NCI-H526 (cell line): Measurements from ENCODE around the gene OR52I1.
A peak's percentile ranks its signal among the peaks of the same experiment; 100 is the strongest.

ENCODE experiments used
- DNase-seq, 2 experiments: peaks; one replicate each; lab custom pipeline; 2025; lab: John Stamatoyannopoulos, UW

The OR52I1 gene

GRCh38 chr11:4611986-4612385 is 18.1 kb downstream of the OR52I1 start:
- no peak for DNase-seq

GRCh38 chr11:4615856-4616444 is 22.1 kb downstream of the OR52I1 start:
- no peak for DNase-seq

- DNase-seq = no peak
Observed at GRCh38 chr11:4619514-4619913, 25.7 kb downstream of the OR52I1 start.

- DNase-seq = peak; percentile 82 to 93
Observed at GRCh38 chr11:4626207-4627099, 32.6 kb downstream of the OR52I1 start.

GRCh38 chr11:4636136-4636535 is 42.3 kb downstream of the OR52I1 start:
- no peak for DNase-seq

GRCh38 chr11:4636962-4637661 is 43.3 kb downstream of the OR52I1 start, which contains the start of gene OR51D1:
Gene OR51D1 (plus strand): TSS chr11:4637477. CDS start chr11:4639791, 2,314 bp downstream.
- peak; percentile 83 to 89 for DNase-seq

- DNase-seq = no peak
Observed at GRCh38 chr11:4637662-4638047, 43.8 kb downstream of the OR52I1 start.

GRCh38 chr11:4639931-4640330 is 46.1 kb downstream of the OR52I1 start:
- no peak for DNase-seq

- no peak for DNase-seq
Observed at GRCh38 chr11:4641501-4641900, 47.7 kb downstream of the OR52I1 start.

- DNase-seq = no peak
Observed at GRCh38 chr11:4642043-4642442, 48.2 kb downstream of the OR52I1 start.

- no peak for DNase-seq
Observed at GRCh38 chr11:4643076-4643475, 49.2 kb downstream of the OR52I1 start.

- DNase-seq = no peak
Observed at GRCh38 chr11:4643682-4644081, 49.8 kb downstream of the OR52I1 start, which contains the start of gene OR51E1. Gene OR51E1 (plus strand): TSS chr11:4643982. CDS start chr11:4652527, 8,545 bp downstream.

GRCh38 chr11:4644233-4644632 is 50.4 kb downstream of the OR52I1 start:
- no peak for DNase-seq
